Nephron (organoid): ENCODE results near the gene GPR148.

Experiments used
- H3K27ac Mint-ChIP-seq, 3 experiments: 2 replicates each; pipeline ENCODE4 v1.8.0; 2020; ENCODE audit warnings: mixed read lengths in 3 of 3, mild to moderate bottlenecking in 2 of 3, moderate library complexity in 1 of 3
- H3K27me3 Mint-ChIP-seq: 2 replicates; pipeline ENCODE4 v1.8.0; 2021; ENCODE audit warnings: low read depth, mild to moderate bottlenecking, moderate library complexity, mixed read lengths
- H3K36me3 Mint-ChIP-seq: 2 replicates; pipeline ENCODE4 v1.8.0; 2020; ENCODE audit warnings: low read depth, mixed read lengths
- H3K4me1 Mint-ChIP-seq: 2 replicates; pipeline ENCODE4 v1.8.0; 2020; ENCODE audit warnings: mixed read lengths
- H3K4me3 Mint-ChIP-seq, 3 experiments: 2 replicates each; pipeline ENCODE4 v1.8.0; 2020; ENCODE audit warnings: mild to moderate bottlenecking in 3 of 3, mixed read lengths in 3 of 3, moderate library complexity in 2 of 3
- H3K9me3 Mint-ChIP-seq: 2 replicates; pipeline ENCODE4 v1.8.0; 2020; ENCODE audit warnings: mixed read lengths
- TF ChIP-seq, protein P1 (sequence below), 3 experiments: fragments of 200-600 bp; sonication (generic); IDR thresholded peaks; one replicate each; pipeline ENCODE4 v1.5.0; 2021; ENCODE audit warnings: antibody characterized with exemption in 3 of 3; ENCODE audit not compliant: unreplicated experiment in 3 of 3

The GPR148 gene

DNA sequence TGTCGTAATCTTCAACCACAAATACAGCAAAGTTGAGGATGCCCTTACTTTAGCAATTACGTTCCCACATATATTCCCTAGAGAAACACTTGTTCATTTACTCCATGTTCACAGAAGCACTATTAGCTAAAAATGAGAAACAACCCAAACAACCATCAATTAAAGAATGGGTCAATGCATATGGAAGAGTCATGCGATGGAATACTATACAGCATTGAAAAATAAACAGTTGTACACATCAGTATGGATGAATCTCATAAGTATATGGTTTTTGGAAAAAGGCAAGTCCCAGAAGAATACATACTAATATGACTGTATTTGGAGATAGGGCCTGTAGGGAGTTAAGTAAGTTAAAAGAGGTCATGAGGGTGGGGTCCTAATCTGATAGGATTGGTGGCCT is 6.3 kb downstream of the GPR148 start:
- Mint-ChIP-seq H3K4me1 (no peaks in the 10 kb centered on the region), H3K27ac (no peak overlapping the region), H3K27me3 (peaks cover 20% of the 10 kb centered on the region), H3K4me3 (no peak overlapping the region), H3K9me3 (no peaks in the 10 kb centered on the region), H3K36me3 (no peaks in the 10 kb centered on the region)
- TF ChIP-seq, protein P1, sequence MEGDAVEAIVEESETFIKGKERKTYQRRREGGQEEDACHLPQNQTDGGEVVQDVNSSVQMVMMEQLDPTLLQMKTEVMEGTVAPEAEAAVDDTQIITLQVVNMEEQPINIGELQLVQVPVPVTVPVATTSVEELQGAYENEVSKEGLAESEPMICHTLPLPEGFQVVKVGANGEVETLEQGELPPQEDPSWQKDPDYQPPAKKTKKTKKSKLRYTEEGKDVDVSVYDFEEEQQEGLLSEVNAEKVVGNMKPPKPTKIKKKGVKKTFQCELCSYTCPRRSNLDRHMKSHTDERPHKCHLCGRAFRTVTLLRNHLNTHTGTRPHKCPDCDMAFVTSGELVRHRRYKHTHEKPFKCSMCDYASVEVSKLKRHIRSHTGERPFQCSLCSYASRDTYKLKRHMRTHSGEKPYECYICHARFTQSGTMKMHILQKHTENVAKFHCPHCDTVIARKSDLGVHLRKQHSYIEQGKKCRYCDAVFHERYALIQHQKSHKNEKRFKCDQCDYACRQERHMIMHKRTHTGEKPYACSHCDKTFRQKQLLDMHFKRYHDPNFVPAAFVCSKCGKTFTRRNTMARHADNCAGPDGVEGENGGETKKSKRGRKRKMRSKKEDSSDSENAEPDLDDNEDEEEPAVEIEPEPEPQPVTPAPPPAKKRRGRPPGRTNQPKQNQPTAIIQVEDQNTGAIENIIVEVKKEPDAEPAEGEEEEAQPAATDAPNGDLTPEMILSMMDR (IDR thresholded peaks at IDR 0.05; ENCODE audit: unreplicated experiment in 3 of 3): no peak

DNA sequence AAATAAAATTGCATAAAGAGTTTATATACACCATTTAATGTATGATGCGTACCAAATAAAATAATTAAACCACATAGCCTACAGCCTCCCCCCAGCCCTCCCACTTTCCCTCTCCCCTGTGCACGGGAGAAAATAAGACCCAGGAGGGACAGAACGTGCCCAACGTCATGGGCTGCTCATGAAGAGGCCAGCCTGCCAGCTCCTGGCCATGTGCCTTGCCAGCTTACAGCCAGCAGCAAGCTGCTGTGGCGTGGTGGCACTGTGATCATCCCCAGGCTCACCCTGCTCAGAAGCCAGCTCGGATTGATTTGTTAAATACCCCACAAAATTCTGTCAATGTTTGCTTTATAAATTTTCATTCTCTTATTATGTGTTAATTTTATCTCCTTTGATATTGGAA is 7.6 kb downstream of the GPR148 start:
- TF ChIP-seq, protein P1 (IDR thresholded peaks at IDR 0.05; ENCODE audit: unreplicated experiment in 3 of 3): no peak
- Mint-ChIP-seq H3K27me3 (peaks cover 22% of the 10 kb centered on the region), H3K4me3 (no peak overlapping the region), H3K4me1 (no peaks in the 10 kb centered on the region), H3K9me3 (no peaks in the 10 kb centered on the region), H3K27ac (no peak overlapping the region), H3K36me3 (no peaks in the 10 kb centered on the region)

DNA sequence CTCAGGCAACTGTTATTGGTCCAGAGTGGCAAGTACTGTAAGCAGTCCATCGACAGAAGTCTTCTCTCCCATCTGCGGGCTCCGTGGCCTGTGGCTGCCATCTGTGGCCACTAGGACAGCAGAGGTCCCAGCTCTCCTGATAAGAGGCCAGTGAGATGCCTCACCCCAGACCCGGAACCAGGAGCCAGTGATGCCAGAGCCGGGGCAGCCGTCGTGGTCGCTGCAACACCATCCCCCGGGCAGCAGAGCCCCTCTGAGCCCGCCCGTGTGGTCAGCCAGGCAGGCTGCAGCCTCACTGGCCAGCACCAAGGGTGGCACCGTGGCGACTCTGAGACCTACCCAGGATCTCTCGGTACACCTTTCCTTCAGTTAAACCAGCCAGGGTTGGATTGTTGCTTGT is 8.7 kb downstream of the GPR148 start:
- Mint-ChIP-seq H3K4me1 (no peaks in the 10 kb centered on the region), H3K27ac (no peak overlapping the region), H3K4me3 (no peak overlapping the region), H3K36me3 (no peaks in the 10 kb centered on the region), H3K9me3 (no peaks in the 10 kb centered on the region), H3K27me3 (peaks cover 19% of the 10 kb centered on the region)
- TF ChIP-seq, protein P1 (IDR thresholded peaks at IDR 0.05; ENCODE audit: unreplicated experiment in 3 of 3): no peak

DNA sequence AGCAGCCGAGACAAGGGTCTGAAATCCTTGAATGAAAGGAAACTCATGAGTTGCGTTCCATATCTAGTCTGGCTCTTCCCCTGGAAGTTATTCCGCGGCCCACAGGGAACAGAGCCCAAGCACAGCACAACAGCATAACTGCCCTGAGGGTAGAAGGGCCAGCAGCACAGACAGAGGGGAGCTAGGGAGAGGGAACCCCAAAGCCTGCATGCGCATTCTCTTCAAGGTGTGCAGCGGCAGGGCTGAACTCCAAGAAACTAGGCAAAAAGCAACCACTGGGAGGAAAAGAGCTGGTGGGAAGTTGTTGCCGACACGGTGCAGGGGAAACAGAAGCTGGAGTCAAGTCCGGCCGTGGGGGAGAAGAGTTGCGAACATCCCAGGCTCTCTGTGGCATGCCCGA is 11.8 kb downstream of the GPR148 start:
- Mint-ChIP-seq H3K4me3 (no peak overlapping the region), H3K27ac (no peak overlapping the region), H3K27me3 (peaks cover 24% of the 10 kb centered on the region), H3K36me3 (no peaks in the 10 kb centered on the region), H3K4me1 (no peaks in the 10 kb centered on the region), H3K9me3 (peaks cover 3% of the 10 kb centered on the region)
- TF ChIP-seq, protein P1 (IDR thresholded peaks at IDR 0.05; ENCODE audit: unreplicated experiment in 3 of 3): no peak

DNA sequence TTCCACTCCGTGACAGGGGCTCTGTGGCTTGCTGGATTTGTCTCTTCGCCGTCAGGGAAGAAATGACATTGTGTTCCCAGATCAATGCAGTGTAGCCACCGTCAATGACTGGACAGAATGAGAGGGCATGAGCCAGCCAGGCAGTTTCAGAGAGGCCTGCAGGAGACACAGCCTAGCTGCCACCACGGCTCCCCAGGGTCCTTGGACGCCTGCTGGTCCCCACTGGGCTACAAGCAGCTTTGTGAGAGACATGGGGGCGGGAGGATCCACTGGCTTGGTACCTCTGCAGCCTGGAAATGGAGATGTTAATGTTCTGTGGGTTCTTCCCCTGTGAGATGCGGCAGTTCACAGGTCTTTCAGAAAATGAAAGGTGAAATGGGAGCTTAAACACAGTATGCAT is 14.4 kb downstream of the GPR148 start:
- no peak overlapping the region for H3K4me3 Mint-ChIP-seq
- TF ChIP-seq, protein P1 (IDR thresholded peaks at IDR 0.05; ENCODE audit: unreplicated experiment in 3 of 3): no peak
- H3K27ac Mint-ChIP-seq: no peak overlapping the region
- H3K27me3 Mint-ChIP-seq: peaks cover 33% of the 10 kb centered on the region
- peaks cover 3% of the 10 kb centered on the region for H3K9me3 Mint-ChIP-seq
- no peaks in the 10 kb centered on the region for H3K36me3 Mint-ChIP-seq
- no peaks in the 10 kb centered on the region for H3K4me1 Mint-ChIP-seq

DNA sequence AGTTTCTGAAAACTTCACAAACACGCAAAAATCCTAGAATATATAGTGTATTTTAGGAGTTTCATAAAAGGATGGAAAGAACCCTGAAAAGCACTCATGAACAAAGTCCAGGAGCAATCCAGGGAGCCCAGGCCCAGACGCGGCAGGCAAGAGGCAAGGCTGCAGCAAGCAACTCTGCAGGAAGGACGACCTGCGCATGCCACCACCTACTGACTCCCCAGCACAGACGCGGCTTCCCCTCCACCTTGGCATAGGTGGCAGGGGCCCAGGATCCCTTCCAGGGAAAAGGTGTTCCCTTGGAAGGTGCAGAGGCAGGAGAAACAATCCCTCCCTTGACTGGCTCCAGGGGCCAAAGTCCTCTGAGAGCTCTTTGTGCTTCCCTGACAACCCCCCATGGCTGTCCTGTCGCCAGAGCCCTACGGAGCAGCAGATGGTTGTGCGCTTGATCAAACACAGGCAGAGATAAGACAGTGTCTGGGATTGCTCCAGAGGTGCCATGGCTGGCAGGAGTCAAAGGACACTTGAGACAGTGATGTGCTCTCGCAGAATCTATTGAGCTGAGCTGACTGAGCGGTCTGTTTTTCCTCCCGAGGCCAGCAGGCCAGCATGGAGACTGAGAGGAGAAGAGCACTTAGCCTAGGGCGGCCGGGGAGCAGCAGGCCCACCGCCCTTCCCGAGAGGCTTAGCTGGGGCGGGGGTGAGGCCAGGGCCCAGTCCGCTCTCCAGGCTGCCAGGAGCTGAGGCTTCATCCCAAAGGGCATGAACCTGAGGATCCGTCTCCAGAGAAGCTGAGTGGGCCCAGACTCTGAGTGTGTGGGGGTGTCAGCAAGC is 15.6 kb downstream of the GPR148 start:
- TF ChIP-seq, protein P1 (IDR thresholded peaks at IDR 0.05; ENCODE audit: unreplicated experiment in 3 of 3): no peak
- H3K36me3 Mint-ChIP-seq: no peaks in the 10 kb centered on the region
- H3K27ac Mint-ChIP-seq: no peak overlapping the region
- no peak overlapping the region for H3K4me3 Mint-ChIP-seq
- peaks cover 33% of the 10 kb centered on the region for H3K27me3 Mint-ChIP-seq
- H3K9me3 Mint-ChIP-seq: peaks cover 3% of the 10 kb centered on the region
- no peaks in the 10 kb centered on the region for H3K4me1 Mint-ChIP-seq
